IMR-90 (cell line): ENCODE measurements around the gene GARS1. TPM values are rescaled to one million over a fixed set of nuclear protein-coding genes. Genes with fewer than 3 reads are reported as not detected.

Experiments
- ATAC-seq: fragments of 200-7000 bp; cut with Tn5 transposase; 2 replicates; pipeline ENCODE4 v1.9.1; 2020; ENCODE audit warnings: low read depth, mild to moderate bottlenecking, moderate library complexity
- BruUV-seq: library from RNA; stranded (reverse); fragments of 400-500 nt; replicated peaks from 2 replicates; lab custom pipeline; 2021; lab: Mats Ljungman, UMichigan
- CTCF ChIA-PET: fragments of 300-600 bp; formaldehyde crosslinking; extraction: SDS; loops from one replicate; lab custom pipeline; 2021; ENCODE audit warnings: antibody characterized with exemption; lab: Yijun Ruan, JAX
- POLR2A ChIA-PET: fragments of 300-600 bp; sonication (Branson Sonifier 250); formaldehyde crosslinking; loops from one replicate; lab custom pipeline; 2022; ENCODE audit warnings: antibody characterized with exemption; ENCODE audit not compliant: unreplicated experiment; lab: Charles Lee
- DNase-seq: peaks from one replicate; pipeline ENCODE4 v3.0.0; 2013
- H2AFZ ChIP-seq: replicated peaks from 2 replicates; pipeline ENCODE3; 2013; ENCODE audit warnings: low read length, mild to moderate bottlenecking; ENCODE audit not compliant: poor library complexity
- H2AK5ac ChIP-seq: 2 replicates; pipeline ENCODE4 v1.6.1; 2013; ENCODE audit warnings: low read depth, low read length, inconsistent platforms
- H2AK9ac ChIP-seq: replicated peaks from 2 replicates; pipeline ENCODE3; 2013; ENCODE audit warnings: mild to moderate bottlenecking, low read depth, low read length, moderate library complexity; ENCODE audit not compliant: poor library complexity
- H2BK120ac ChIP-seq: 2 replicates; pipeline ENCODE4 v1.6.1; 2013; ENCODE audit warnings: low read depth, low read length, inconsistent platforms
- H2BK15ac ChIP-seq: 3 replicates; pipeline ENCODE4 v1.6.1; 2013; ENCODE audit warnings: low read depth, low read length, inconsistent platforms
- H2BK20ac ChIP-seq: 2 replicates; pipeline ENCODE4 v1.6.1; 2013; ENCODE audit warnings: low read depth, mild to moderate bottlenecking, inconsistent platforms, low read length, moderate library complexity
- H2BK5ac ChIP-seq: 2 replicates; pipeline ENCODE4 v1.6.1; 2013; ENCODE audit warnings: mild to moderate bottlenecking, low read depth, low read length, inconsistent platforms; ENCODE audit not compliant: poor library complexity, severe bottlenecking
- H3K14ac ChIP-seq: replicated peaks from 2 replicates; pipeline ENCODE4 v1.6.1; 2013; ENCODE audit warnings: low read depth, low read length, inconsistent platforms
- H3K18ac ChIP-seq: 2 replicates; pipeline ENCODE4 v1.6.1; 2013; ENCODE audit warnings: low read depth, low read length, control low read depth
- H3K23ac ChIP-seq: 2 replicates; pipeline ENCODE4 v1.6.1; 2013; ENCODE audit warnings: low read depth, low read length, inconsistent platforms
- H3K27ac ChIP-seq: 2 replicates; pipeline ENCODE4 v1.5.1; 2013; ENCODE audit warnings: mild to moderate bottlenecking, control low read depth, low read length; ENCODE audit not compliant: insufficient read depth
- H3K27me3 ChIP-seq: 2 replicates; pipeline ENCODE4 v1.6.1; 2013; ENCODE audit warnings: low read length; ENCODE audit not compliant: control insufficient read depth, insufficient read depth
- H3K36me3 ChIP-seq: 2 replicates; pipeline ENCODE4 v1.6.1; 2013; ENCODE audit warnings: low read length, mixed read lengths; ENCODE audit not compliant: control insufficient read depth, insufficient read depth
- H3K4ac ChIP-seq: 2 replicates; pipeline ENCODE4 v1.6.1; 2013; ENCODE audit warnings: low read depth, low read length, inconsistent platforms
- H3K4me1 ChIP-seq: 2 replicates; pipeline ENCODE4 v1.6.1; 2013; ENCODE audit warnings: low read length, mixed read lengths; ENCODE audit not compliant: control insufficient read depth, insufficient read depth
- H3K4me2 ChIP-seq: 2 replicates; pipeline ENCODE4 v1.6.1; 2013; ENCODE audit warnings: low read depth, mild to moderate bottlenecking, control low read depth, low read length, moderate library complexity
- H3K4me3 ChIP-seq: 2 replicates; pipeline ENCODE4 v1.5.1; 2013; ENCODE audit warnings: low read depth, mild to moderate bottlenecking, control low read depth, low read length, moderate library complexity; ENCODE audit not compliant: insufficient read depth
- H3K56ac ChIP-seq: 2 replicates; pipeline ENCODE4 v1.6.1; 2013; ENCODE audit warnings: low read length, inconsistent platforms; ENCODE audit not compliant: insufficient read depth; ENCODE audit errors: extremely low read depth
- H3K79me1 ChIP-seq, 2 experiments: 2 replicates each; pipeline ENCODE4 v1.6.1; 2013; ENCODE audit warnings: low read length in 2 of 2, inconsistent platforms in 1 of 2, low read depth in 1 of 2
- H3K9ac ChIP-seq: 2 replicates; pipeline ENCODE4 v1.6.1; 2013; ENCODE audit warnings: low read depth, low read length, control low read depth
- H3K9me1 ChIP-seq: 2 replicates; pipeline ENCODE4 v1.6.1; 2013; ENCODE audit warnings: low read length, inconsistent platforms; ENCODE audit not compliant: insufficient read depth
- H3K9me3 ChIP-seq: 2 replicates; pipeline ENCODE4 v1.6.1; 2013; ENCODE audit warnings: low read length; ENCODE audit not compliant: control insufficient read depth, insufficient read depth
- H4K20me1 ChIP-seq: 2 replicates; pipeline ENCODE4 v1.6.1; 2013; ENCODE audit warnings: low read length, inconsistent platforms; ENCODE audit not compliant: insufficient read depth
- H4K5ac ChIP-seq: 2 replicates; pipeline ENCODE4 v1.6.1; 2013; ENCODE audit warnings: mild to moderate bottlenecking, low read depth, low read length, control low read depth
- H4K8ac ChIP-seq, 2 experiments: 2 replicates each; pipeline ENCODE4 v1.6.1; 2013; ENCODE audit warnings: low read depth in 2 of 2, low read length in 2 of 2, control low read depth in 1 of 2, inconsistent platforms in 1 of 2
- H4K91ac ChIP-seq: 2 replicates; pipeline ENCODE4 v1.6.1; 2013; ENCODE audit warnings: low read depth, low read length, inconsistent platforms; ENCODE audit not compliant: insufficient read depth
- CEBPB ChIP-seq: IDR thresholded peaks from 2 replicates; pipeline ENCODE4 v1.6.1; 2012; ENCODE audit warnings: low read depth, low read length, improper control_type of control experiment
- CHD1 ChIP-seq: IDR thresholded peaks from 2 replicates; pipeline ENCODE4 v1.6.1; 2012; ENCODE audit warnings: low read depth, low read length, improper control_type of control experiment
- FOS ChIP-seq: fragments of 150-350 bp; IDR thresholded peaks from 2 replicates; pipeline ENCODE4 v1.6.1; 2016; ENCODE audit warnings: low read depth, low read length
- MAFK ChIP-seq: IDR thresholded peaks from 2 replicates; pipeline ENCODE4 v1.6.1; 2012; ENCODE audit warnings: low read depth, low read length, improper control_type of control experiment
- RAD21 ChIP-seq: IDR thresholded peaks from 2 replicates; pipeline ENCODE4 v1.6.1; 2012; ENCODE audit warnings: low read length, improper control_type of control experiment
- SMC3 ChIP-seq: fragments of 150-350 bp; IDR thresholded peaks from 2 replicates; pipeline ENCODE4 v1.6.1; 2016; ENCODE audit warnings: low read depth, mild to moderate bottlenecking, antibody characterized with exemption, low read length, moderate library complexity
- WGBS, 2 experiments: methylation state at CpG; one replicate each; pipeline versions ENCODE4 v1.1.5 to v1.1.7; 2013; ENCODE audit warnings: missing lambda C conversion rate in 2 of 2; ENCODE audit not compliant: insufficient read length in 1 of 2; ENCODE audit errors: extremely low coverage in 2 of 2; 5-methylcytosine and 5-hydroxymethylcytosine counted together
- dilution Hi-C: fragments of 300-500 bp; cut with HindIII; formaldehyde crosslinking; loops from one replicate; pipeline ENCODE4 v1.14.3; 2018; ENCODE audit warnings: low sequenced_read_pairs; ENCODE audit not compliant: unreplicated experiment
- in situ Hi-C: fragments of 300-500 bp; cut with MboI; formaldehyde crosslinking; loops from 3 replicates; pipeline ENCODE4 v1.14.3; 2019; ENCODE audit warnings: low sequenced_read_pairs, inconsistent platforms, mixed read lengths
- intact Hi-C: fragments of 100-400 bp; cut with micrococcal nuclease; formaldehyde crosslinking; loops from 2 replicates; pipeline ENCODE4 v1.10.0; 2022
- polyA plus RNA-seq, 3 experiments: library from polyadenylated mRNA; depleted of rRNA; stranded (reverse); fragments of >200 nt; gene quantifications; 2 replicates each; pipeline ENCODE4 v1.2.3, GENCODE V29; 2012; ENCODE audit warnings: low replicate concordance in 1 of 3
- total RNA-seq: library from RNA; depleted of rRNA; stranded (reverse); fragments of >200 nt; gene quantifications from 2 replicates; pipeline ENCODE4 v1.2.3, GENCODE V29; 2012
- TF ChIP-seq, protein P1 (sequence below): fragments of 150-350 bp; IDR thresholded peaks from 2 replicates; pipeline ENCODE4 v1.6.1; 2016; ENCODE audit warnings: low read depth, mild to moderate bottlenecking, low read length, moderate library complexity, borderline replicate concordance
- TF ChIP-seq, protein P2 (sequence below): conservative IDR thresholded peaks from 2 replicates; pipeline ENCODE4 v1.5.1; 2012; ENCODE audit warnings: mild to moderate bottlenecking, low read depth, low read length, improper control_type of control experiment

Gene GARS1
- total and polyA plus RNA-seq, 2 of the 4 experiments (the other 2 are of a cell fraction): 105 to 551 TPM

DNA sequence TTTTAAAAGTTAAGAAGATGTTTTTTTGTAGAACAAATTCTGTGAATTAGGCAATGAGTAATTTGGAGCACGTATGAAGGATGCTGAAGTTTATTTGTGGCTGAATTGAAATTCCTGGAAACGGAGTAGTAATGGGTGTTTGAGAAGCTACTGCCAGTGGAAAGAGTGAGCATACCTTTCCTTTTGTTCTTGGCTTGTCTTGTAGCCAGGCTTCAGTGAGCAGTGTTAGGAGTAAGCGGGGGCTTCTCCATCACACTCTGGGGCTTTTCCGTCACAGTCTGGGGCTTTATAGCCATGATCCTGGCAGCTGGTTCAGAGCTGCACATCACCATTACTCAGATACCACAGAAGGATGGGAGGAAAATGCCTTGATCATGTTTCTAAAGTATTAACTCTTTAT is 32.3 kb downstream of the GARS1 start:
- H3K56ac ChIP-seq: no peak overlapping the region
- in situ Hi-C loops: no loop called here
- H3K36me3 ChIP-seq: peaks cover 44% of the 10 kb centered on the region
- CTCF ChIA-PET: interaction anchor here (0.6 kb wide), 1 partner anchor 620 kb away, joined by 6 read pairs; no protein-coding TSS in a partner anchor
- WGBS, 2 experiments: 100% methylated on average over 2 of the region's 4 CpGs; no CpG with 5 or more reads in 1 of the 2 experiments
- POLR2A ChIA-PET: no interaction called here
- H3K9me1 ChIP-seq: peaks cover under 1% of the 10 kb centered on the region; the same call in 1 of the 2 replicates
- no peak overlapping the region for H2BK15ac ChIP-seq
- dilution Hi-C loops: no loop called here
- H4K91ac ChIP-seq: no peak overlapping the region
- no peak overlapping the region for H3K4ac ChIP-seq
- H2AFZ ChIP-seq: no peak overlapping the region
- H3K14ac ChIP-seq: no peak overlapping the region
- TF ChIP-seq RAD21 (no peak), SMC3 (no peak), CHD1 (no peak), MAFK (no peak), CEBPB (no peak), FOS (no peak)
- TF ChIP-seq, protein P1, sequence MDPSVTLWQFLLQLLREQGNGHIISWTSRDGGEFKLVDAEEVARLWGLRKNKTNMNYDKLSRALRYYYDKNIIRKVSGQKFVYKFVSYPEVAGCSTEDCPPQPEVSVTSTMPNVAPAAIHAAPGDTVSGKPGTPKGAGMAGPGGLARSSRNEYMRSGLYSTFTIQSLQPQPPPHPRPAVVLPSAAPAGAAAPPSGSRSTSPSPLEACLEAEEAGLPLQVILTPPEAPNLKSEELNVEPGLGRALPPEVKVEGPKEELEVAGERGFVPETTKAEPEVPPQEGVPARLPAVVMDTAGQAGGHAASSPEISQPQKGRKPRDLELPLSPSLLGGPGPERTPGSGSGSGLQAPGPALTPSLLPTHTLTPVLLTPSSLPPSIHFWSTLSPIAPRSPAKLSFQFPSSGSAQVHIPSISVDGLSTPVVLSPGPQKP: no peak
- TF ChIP-seq, protein P2, sequence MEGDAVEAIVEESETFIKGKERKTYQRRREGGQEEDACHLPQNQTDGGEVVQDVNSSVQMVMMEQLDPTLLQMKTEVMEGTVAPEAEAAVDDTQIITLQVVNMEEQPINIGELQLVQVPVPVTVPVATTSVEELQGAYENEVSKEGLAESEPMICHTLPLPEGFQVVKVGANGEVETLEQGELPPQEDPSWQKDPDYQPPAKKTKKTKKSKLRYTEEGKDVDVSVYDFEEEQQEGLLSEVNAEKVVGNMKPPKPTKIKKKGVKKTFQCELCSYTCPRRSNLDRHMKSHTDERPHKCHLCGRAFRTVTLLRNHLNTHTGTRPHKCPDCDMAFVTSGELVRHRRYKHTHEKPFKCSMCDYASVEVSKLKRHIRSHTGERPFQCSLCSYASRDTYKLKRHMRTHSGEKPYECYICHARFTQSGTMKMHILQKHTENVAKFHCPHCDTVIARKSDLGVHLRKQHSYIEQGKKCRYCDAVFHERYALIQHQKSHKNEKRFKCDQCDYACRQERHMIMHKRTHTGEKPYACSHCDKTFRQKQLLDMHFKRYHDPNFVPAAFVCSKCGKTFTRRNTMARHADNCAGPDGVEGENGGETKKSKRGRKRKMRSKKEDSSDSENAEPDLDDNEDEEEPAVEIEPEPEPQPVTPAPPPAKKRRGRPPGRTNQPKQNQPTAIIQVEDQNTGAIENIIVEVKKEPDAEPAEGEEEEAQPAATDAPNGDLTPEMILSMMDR: no peak
- H2AK5ac ChIP-seq: no peak overlapping the region
- intact Hi-C loops: loop anchor here (5.0 kb wide), 1 partner anchor 115 kb away; no protein-coding TSS in a partner anchor
- H3K23ac ChIP-seq: no peak overlapping the region
- ATAC-seq: peak; percentile 17; the same call in 1 of the 2 replicates
- no peak overlapping the region for H4K5ac ChIP-seq
- H3K4me2 ChIP-seq: no peak overlapping the region
- H3K9me3 ChIP-seq: no peaks in the 10 kb centered on the region
- peak; percentile 6 for DNase-seq
- H3K4me1 ChIP-seq: no peaks in the 10 kb centered on the region
- H2BK120ac ChIP-seq: no peak overlapping the region
- H2BK5ac ChIP-seq: no peak overlapping the region
- H2AK9ac ChIP-seq: no peak overlapping the region
- H3K18ac ChIP-seq: no peak overlapping the region
- BruUV-seq: no TSS peak
- H2BK20ac ChIP-seq: no peak overlapping the region
- H3K27me3 ChIP-seq: no peaks in the 10 kb centered on the region
- no peak overlapping the region for H3K27ac ChIP-seq
- no peak overlapping the region for H3K9ac ChIP-seq
- peaks cover 23% of the 10 kb centered on the region; the same call in 1 of the 2 replicates for H4K20me1 ChIP-seq
- peaks cover 30 to 37% of the 10 kb centered on the region in 2 experiments for H3K79me1 ChIP-seq
- no peak overlapping the region for H4K8ac ChIP-seq
- no peak overlapping the region for H3K4me3 ChIP-seq
